SIG-M5 (cell line): Measurements from ENCODE around the gene LYRM9.
"Not testable (repeated sequence)": the region's sequence is repeated elsewhere in the genome, so short reads cannot be mapped to it uniquely, and the experiment has no call there.

Experiments used
- DNase-seq: peaks from one replicate; lab custom pipeline; 2025; lab: John Stamatoyannopoulos, UW

Gene LYRM9

GRCh38 chr17:27892866-27893769 is at the start of gene LYRM9:
Gene LYRM9, minus strand, starts transcription at chr17:27893365. Its CDS starts 10,671 bp downstream, at chr17:27882694.
- DNase-seq: no peak

- DNase-seq: no peak
Measured at GRCh38 chr17:27940503-27941428, 47.6 kb upstream of the LYRM9 start.

DNA sequence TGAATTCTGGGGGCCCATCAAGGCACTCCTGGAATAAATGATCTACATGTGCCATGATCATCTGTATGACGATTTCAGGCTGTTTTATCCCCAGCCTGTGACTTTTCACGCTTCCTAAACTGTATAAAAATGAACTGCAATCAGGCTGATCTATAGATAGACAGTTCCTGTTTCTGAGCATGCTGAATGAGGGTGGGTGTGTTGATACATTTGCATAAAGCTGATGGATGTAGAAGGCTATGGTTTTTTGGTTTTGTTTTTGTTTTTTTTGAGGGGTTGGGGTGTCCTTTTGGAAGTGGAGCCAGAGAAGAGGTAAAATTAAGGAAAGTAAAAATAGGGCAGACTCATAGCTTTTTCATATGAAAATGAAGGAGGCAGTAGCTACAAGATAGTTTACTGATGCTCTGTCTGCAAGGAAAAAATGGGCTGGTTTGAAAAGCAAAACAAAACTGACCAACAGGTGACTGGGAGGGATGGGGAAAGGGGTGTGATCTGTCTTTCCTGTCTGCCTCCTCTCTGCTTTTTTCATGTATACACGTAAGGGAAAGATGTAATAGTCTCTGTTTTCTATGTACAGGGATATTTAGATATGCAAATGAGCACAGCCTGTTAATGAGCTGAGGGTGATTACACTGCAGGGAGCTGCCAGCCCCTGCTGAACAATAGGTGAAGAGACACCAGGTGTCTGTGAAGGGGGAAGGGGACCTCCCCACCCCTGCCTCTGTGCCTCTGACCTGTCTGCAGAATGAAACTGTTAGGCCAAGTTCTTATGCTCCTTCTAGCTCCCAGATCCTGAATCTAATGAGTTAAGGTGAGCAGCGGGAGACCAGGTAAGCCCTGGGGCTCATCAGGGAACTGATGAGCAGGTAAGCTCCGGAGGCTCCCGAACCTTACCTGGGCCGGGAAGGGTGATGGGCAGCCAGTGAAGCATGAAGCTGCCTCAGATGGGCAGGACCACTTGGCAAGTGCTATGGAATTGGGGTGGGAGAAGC is 46.6 kb upstream of the LYRM9 start:
- DNase-seq: no peak

GRCh38 chr17:27938864-27939263 is 45.7 kb upstream of the LYRM9 start:
- no peak for DNase-seq

DNA sequence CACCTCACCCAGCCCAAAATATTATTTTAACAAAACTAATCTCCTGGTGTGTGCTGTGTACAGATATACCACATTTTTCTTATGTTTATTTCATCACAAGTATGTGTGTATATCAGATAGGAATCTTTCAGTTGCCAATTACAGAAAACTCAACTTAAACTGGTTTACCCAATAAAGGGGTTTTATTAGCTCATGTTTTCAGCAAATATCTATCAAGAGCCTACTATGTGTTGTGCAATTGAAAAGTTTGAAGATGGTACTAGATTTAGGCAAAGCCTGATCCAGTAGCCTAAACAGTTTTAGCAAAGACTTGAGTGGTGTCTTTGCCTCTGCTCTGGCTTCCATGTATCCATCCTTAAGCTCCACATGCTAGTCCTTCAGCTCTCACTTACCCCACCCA is 45.1 kb upstream of the LYRM9 start:
- DNase-seq: no peak

- no peak for DNase-seq
Measured at GRCh38 chr17:27937025-27937546, 43.9 kb upstream of the LYRM9 start.

DNA sequence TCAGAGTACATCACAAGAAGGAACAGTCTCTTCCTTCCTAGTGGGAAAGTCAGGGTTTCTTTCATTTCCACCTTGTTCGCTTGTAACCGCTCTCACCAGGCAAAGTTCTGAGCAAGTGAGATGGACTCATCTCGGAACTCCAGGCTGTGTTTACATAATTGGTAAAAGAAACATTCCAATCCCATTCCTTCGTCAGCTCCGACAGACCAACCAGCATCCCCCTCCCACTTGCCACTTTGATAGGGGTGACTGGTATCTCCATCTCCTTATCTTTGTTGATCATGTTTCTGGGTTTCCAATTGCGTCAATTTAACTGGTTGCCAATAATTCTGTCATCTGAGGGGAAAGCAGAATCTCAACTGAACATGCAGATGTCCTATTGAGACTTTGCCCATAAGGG is 36.8 kb upstream of the LYRM9 start:
- no peak for DNase-seq

DNA sequence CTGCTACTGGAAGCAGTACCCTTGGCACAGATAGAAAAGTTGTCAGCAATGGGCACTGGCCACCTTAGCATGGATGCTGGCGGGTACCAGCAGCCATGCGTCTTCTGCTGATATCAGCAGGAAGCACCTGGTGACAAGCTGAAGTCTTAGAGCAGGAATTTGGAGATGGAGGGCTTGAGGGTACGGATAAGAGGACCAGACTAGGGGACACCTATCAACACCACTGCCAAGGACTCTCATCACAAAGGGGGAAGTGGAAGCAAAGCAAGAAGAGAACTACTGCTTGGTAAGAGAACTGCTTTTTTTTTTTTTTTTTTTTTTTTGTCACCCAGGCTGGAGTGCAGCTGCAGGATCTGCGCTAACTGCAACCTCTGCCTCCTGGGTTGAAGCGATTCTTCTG is 35.4 kb upstream of the LYRM9 start:
- DNase-seq: no peak

GRCh38 chr17:27927781-27928180 is 34.6 kb upstream of the LYRM9 start:
- DNase-seq: no peak

GRCh38 chr17:27921599-27921998 is 28.4 kb upstream of the LYRM9 start:
- DNase-seq: no peak

DNA sequence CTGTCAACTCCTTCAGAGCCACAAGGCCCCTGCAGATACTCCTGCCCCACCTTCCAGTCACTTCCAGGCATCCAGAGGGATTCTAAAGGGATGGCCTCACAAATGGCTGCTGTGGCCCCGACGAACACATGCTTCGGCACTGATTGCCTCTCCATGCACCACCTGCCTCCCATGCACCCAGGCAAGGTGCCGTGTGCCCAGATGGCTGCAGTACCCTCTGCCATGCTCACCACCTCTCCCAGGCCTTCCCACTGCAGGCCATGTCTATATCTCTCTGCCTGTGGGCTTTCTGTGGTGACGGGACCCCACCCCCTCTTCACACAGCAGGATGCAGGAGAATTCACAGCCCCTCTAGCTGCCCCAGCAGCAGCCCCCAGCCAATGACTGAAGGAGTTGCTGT is 27.9 kb upstream of the LYRM9 start:
- no peak for DNase-seq

DNA sequence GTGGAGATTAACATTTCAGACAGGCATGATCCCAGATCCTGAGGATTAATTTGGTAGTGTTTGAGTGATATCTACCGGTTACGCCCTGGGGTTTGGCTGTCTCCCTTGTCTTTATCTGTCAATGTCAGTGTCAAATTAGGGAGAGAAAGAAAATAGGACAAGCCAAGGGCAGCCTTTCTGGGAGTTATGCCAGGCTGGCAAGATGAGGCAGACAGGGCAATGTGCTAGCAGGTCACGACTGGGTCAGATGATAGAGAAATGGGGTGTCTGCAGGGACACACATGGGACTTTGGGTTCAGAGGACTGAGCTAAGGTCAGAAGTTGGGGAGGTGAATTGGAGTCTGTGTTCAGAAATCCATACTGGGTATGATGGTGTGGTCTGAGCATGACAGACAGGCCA is 27.4 kb upstream of the LYRM9 start:
- DNase-seq: no peak

GRCh38 chr17:27919079-27919478 is 25.9 kb upstream of the LYRM9 start:
- DNase-seq: no peak

GRCh38 chr17:27918498-27918897 is 25.3 kb upstream of the LYRM9 start:
- DNase-seq: no peak

DNA sequence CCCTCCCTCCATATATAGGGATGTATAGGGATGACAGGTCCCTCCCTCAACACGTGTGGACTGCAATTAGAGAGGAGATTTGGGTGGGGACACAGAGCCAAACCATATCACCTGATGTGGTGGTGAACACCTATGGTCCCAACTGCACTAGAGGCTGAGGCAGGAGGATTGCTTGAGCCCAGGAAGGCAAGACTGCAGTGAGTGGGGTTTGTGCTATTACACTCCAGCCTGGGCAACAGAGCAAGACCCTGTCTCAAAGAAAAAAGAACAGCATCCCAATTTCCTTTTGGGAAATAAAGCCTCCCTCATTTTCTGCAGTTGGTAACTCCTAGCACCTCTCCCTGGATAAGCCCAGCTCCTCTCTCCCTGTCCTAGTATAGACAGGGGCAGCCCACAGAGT is 23.8 kb upstream of the LYRM9 start:
- no peak for DNase-seq

DNA sequence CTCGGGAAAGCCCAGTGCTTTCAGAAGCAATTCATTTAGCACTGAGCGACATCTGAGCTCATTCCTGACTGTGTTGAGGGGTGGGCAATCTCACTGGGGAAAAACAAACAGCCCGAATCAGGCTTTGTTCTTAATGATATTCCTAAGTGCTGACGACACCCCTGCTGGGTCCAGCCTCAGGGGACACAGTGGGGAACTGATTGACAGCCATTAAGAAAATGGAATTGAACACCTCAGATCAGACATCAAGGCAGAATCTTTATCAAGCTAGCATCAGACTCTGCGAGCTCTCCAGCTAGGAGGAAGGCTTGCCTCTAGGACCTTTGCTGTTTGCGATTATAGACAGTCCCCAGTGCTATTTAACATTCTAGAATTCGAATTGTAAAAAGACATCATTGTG is 22.5 kb upstream of the LYRM9 start:
- no peak for DNase-seq

GRCh38 chr17:27914382-27914781 is 21.2 kb upstream of the LYRM9 start:
- DNase-seq: no peak

GRCh38 chr17:27912964-27913363 is 19.8 kb upstream of the LYRM9 start:
- no peak for DNase-seq

DNA sequence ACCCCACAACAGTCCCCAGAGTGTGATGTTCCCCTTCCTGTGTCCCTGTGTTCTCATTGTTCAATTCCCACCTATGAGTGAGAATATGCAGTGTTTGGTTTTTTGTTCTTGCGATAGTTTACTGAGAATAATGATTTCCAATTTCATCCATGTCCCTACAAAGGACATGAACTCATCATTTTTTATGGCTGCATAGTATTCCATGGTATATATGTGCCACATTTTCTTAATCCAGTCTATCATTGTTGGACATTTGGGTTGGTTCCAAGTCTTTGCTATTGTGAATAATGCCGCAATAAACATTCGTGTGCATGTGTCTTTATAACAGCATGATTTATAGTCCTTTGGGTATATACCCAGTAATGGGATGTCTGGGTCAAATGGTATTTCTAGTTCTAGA is 19.1 kb upstream of the LYRM9 start:
- DNase-seq: not testable (repeated sequence)

- DNase-seq: no peak
Measured at GRCh38 chr17:27907976-27908558, 14.9 kb upstream of the LYRM9 start.

GRCh38 chr17:27906623-27907022 is 13.5 kb upstream of the LYRM9 start:
- no peak for DNase-seq
